Urinary bladder (tissue), 4 donors: ENCODE results near the gene RAB3GAP1. TPM values are rescaled to one million over a fixed set of nuclear protein-coding genes. Genes with fewer than 3 reads are reported as not detected.

Source experiments
- DNase-seq: peaks from one replicate; pipeline ENCODE4 v3.0.0-alpha.2; 2015; ENCODE audit errors: extremely low spot score
- H3K27ac ChIP-seq: one replicate; pipeline ENCODE4 v1.5.1; 2013; ENCODE audit warnings: low read depth, mild to moderate bottlenecking, moderate library complexity
- H3K36me3 ChIP-seq: one replicate; pipeline ENCODE4 v1.6.1; 2013; ENCODE audit warnings: mild to moderate bottlenecking, moderate library complexity; ENCODE audit not compliant: insufficient read depth
- H3K4me1 ChIP-seq: one replicate; pipeline ENCODE4 v1.6.1; 2013; ENCODE audit warnings: mild to moderate bottlenecking, moderate library complexity; ENCODE audit not compliant: insufficient read depth
- H3K4me3 ChIP-seq: one replicate; pipeline ENCODE4 v1.5.1; 2013; ENCODE audit warnings: low read depth, low read length
- WGBS: extraction: QIAGEN DNeasy Blood & Tissue Kit; methylation state at CpG from one replicate; pipeline ENCODE4 v1.1.7; 2013; 5-methylcytosine and 5-hydroxymethylcytosine counted together
- polyA plus RNA-seq: library from polyadenylated mRNA; stranded (reverse); fragments of 200-250 nt; gene quantifications from one replicate; pipeline ENCODE4 v1.2.3, GENCODE V29; 2013
- total RNA-seq: library from RNA; depleted of rRNA; stranded (reverse); fragments of >200 nt; gene quantifications from one replicate; pipeline ENCODE4 v1.2.3, GENCODE V29; 2014
- donor health status: healthy with polysubstance abuse.
- donor health status: healthy.

RAB3GAP1 gene
- 110 TPM for total RNA-seq
- 36.9 TPM for polyA plus RNA-seq

GRCh38 chr2:135052042-135052876 lies at the start of gene RAB3GAP1:
TSS of gene RAB3GAP1 (plus strand) at chr2:135052292. CDS start at chr2:135052308, 16 bp downstream.
- Histone ChIP-seq H3K4me1 (peaks cover 1% of the 10 kb centered on the region), H3K36me3 (no peaks in the 10 kb centered on the region), H3K4me3 (peak within 1 kb of the TSS; percentile 62), H3K27ac (peak within 1 kb of the TSS; percentile 83)
- peak; percentile 71 for DNase-seq
- WGBS: under 1% methylated on average over 45 of the region's 45 CpGs

- DNase-seq: no peak
- WGBS: 84% methylated on average over 4 of the region's 4 CpGs
- H3K27ac ChIP-seq: no peak overlapping the region
- H3K4me3 ChIP-seq: no peak overlapping the region
- H3K4me1 ChIP-seq: no peaks in the 10 kb centered on the region
- H3K36me3 ChIP-seq: no peaks in the 10 kb centered on the region
Measured at GRCh38 chr2:135002836-135003235, 49.3 kb upstream of the RAB3GAP1 start.

GRCh38 chr2:135004005-135004746 lies 47.9 kb upstream of the RAB3GAP1 start:
- Histone ChIP-seq H3K27ac (no peak overlapping the region), H3K4me3 (no peak overlapping the region), H3K4me1 (no peaks in the 10 kb centered on the region), H3K36me3 (no peaks in the 10 kb centered on the region)
- 4% methylated on average over 17 of the region's 17 CpGs for WGBS
- DNase-seq: no peak

GRCh38 chr2:135005753-135006152 lies 46.3 kb upstream of the RAB3GAP1 start:
- DNase-seq: no peak
- WGBS: 60% methylated on average over 3 of the region's 3 CpGs
- H3K36me3 ChIP-seq: no peaks in the 10 kb centered on the region
- H3K27ac ChIP-seq: no peak overlapping the region
- no peak overlapping the region for H3K4me3 ChIP-seq
- no peaks in the 10 kb centered on the region for H3K4me1 ChIP-seq

- no peaks in the 10 kb centered on the region for H3K4me1 ChIP-seq
- 94% methylated on average over 1 of the region's 1 CpG for WGBS
- no peak for DNase-seq
- H3K36me3 ChIP-seq: no peaks in the 10 kb centered on the region
- H3K27ac ChIP-seq: no peak overlapping the region
- no peak overlapping the region for H3K4me3 ChIP-seq
Measured at GRCh38 chr2:135009339-135009738, 42.8 kb upstream of the RAB3GAP1 start.

GRCh38 chr2:135010200-135010942 lies 41.7 kb upstream of the RAB3GAP1 start:
- Histone ChIP-seq H3K4me1 (no peaks in the 10 kb centered on the region), H3K36me3 (no peaks in the 10 kb centered on the region), H3K4me3 (no peak overlapping the region), H3K27ac (no peak overlapping the region)
- 83% methylated on average over 10 of the region's 10 CpGs for WGBS
- DNase-seq: no peak

- H3K4me1 ChIP-seq: no peaks in the 10 kb centered on the region
- no peak overlapping the region for H3K27ac ChIP-seq
- H3K36me3 ChIP-seq: no peaks in the 10 kb centered on the region
- no peak overlapping the region for H3K4me3 ChIP-seq
- no peak for DNase-seq
Measured at GRCh38 chr2:135011633-135012032, 40.5 kb upstream of the RAB3GAP1 start.

- H3K36me3 ChIP-seq: peaks cover 1% of the 10 kb centered on the region
- H3K27ac ChIP-seq: no peak overlapping the region
- H3K4me1 ChIP-seq: no peaks in the 10 kb centered on the region
- 92% methylated on average over 1 of the region's 1 CpG for WGBS
- no peak overlapping the region for H3K4me3 ChIP-seq
- no peak for DNase-seq
Measured at GRCh38 chr2:135021618-135022017, 30.5 kb upstream of the RAB3GAP1 start.

GRCh38 chr2:135022952-135023880 lies 28.9 kb upstream of the RAB3GAP1 start:
- Histone ChIP-seq H3K36me3 (peaks cover 1% of the 10 kb centered on the region), H3K4me3 (no peak overlapping the region), H3K4me1 (no peaks in the 10 kb centered on the region), H3K27ac (no peak overlapping the region)
- WGBS: 83% methylated on average over 10 of the region's 10 CpGs
- no peak for DNase-seq

GRCh38 chr2:135023886-135024485 lies 28.1 kb upstream of the RAB3GAP1 start:
- DNase-seq: no peak
- 85% methylated on average over 5 of the region's 5 CpGs for WGBS
- Histone ChIP-seq H3K4me3 (no peak overlapping the region), H3K36me3 (peaks cover 1% of the 10 kb centered on the region), H3K4me1 (no peaks in the 10 kb centered on the region), H3K27ac (no peak overlapping the region)

GRCh38 chr2:135029481-135030134 lies 22.5 kb upstream of the RAB3GAP1 start:
- Histone ChIP-seq H3K4me1 (no peaks in the 10 kb centered on the region), H3K4me3 (no peak overlapping the region), H3K27ac (no peak overlapping the region), H3K36me3 (peaks cover 1% of the 10 kb centered on the region)
- no peak for DNase-seq
- 67% methylated on average over 2 of the region's 2 CpGs for WGBS

GRCh38 chr2:135030826-135031225 lies 21.3 kb upstream of the RAB3GAP1 start:
- no peaks in the 10 kb centered on the region for H3K4me1 ChIP-seq
- no peak overlapping the region for H3K4me3 ChIP-seq
- DNase-seq: no peak
- peaks cover 1% of the 10 kb centered on the region for H3K36me3 ChIP-seq
- 95% methylated on average over 1 of the region's 1 CpG for WGBS
- no peak overlapping the region for H3K27ac ChIP-seq
